Fibroblast of skin of back (primary cell): Measurements from ENCODE around the gene SPDYE1.

Experiments used
- DNase-seq: peaks from one replicate; pipeline ENCODE4 v3.0.0-alpha.2; 2013

Gene SPDYE1

GRCh38 chr7:44044315-44045225 lies 46.9 kb downstream of the SPDYE1 start, which contains the start of gene DBNL:
Gene DBNL, plus strand, starts transcription at chr7:44044702. Its CDS starts 36 bp downstream, at chr7:44044738.
- peak; percentile 89 for DNase-seq

- peak; percentile 54 for DNase-seq
Measured at GRCh38 chr7:44045226-44046014, 47.7 kb downstream of the SPDYE1 start.

GRCh38 chr7:44046321-44047061 lies 48.8 kb downstream of the SPDYE1 start:
- DNase-seq = no peak

- DNase-seq = no peak
Measured at GRCh38 chr7:44048031-44048795, 50.5 kb downstream of the SPDYE1 start.

GRCh38 chr7:44050121-44050914 lies 52.6 kb downstream of the SPDYE1 start:
- DNase-seq = no peak

- DNase-seq = no peak
Measured at GRCh38 chr7:44050915-44051560, 53.3 kb downstream of the SPDYE1 start.

- DNase-seq = no peak
Measured at GRCh38 chr7:44051611-44052220, 54.0 kb downstream of the SPDYE1 start.

- no peak for DNase-seq
Measured at GRCh38 chr7:44052771-44053365, 55.2 kb downstream of the SPDYE1 start.

- DNase-seq = no peak
Measured at GRCh38 chr7:44056681-44057080, 59.0 kb downstream of the SPDYE1 start.

- no peak for DNase-seq
Measured at GRCh38 chr7:44057181-44057848, 59.6 kb downstream of the SPDYE1 start.

GRCh38 chr7:44057849-44058758 lies 60.4 kb downstream of the SPDYE1 start:
- DNase-seq = no peak

- no peak for DNase-seq
Measured at GRCh38 chr7:44058759-44059218, 61.1 kb downstream of the SPDYE1 start.

GRCh38 chr7:44059219-44060090 lies 61.8 kb downstream of the SPDYE1 start:
- DNase-seq = no peak
